SKM-1 treated with dmso at 0.1 percent for 144 hours (cell line): ENCODE results near the gene EYS.
"Not testable (repeated sequence)": the region's sequence is repeated elsewhere in the genome, so short reads cannot be mapped to it uniquely, and the experiment has no call there.

Experiments used
- DNase-seq: peaks from one replicate; lab custom pipeline; 2025; ENCODE audit not compliant: unreplicated experiment; lab: John Stamatoyannopoulos, UW

Gene EYS

DNA sequence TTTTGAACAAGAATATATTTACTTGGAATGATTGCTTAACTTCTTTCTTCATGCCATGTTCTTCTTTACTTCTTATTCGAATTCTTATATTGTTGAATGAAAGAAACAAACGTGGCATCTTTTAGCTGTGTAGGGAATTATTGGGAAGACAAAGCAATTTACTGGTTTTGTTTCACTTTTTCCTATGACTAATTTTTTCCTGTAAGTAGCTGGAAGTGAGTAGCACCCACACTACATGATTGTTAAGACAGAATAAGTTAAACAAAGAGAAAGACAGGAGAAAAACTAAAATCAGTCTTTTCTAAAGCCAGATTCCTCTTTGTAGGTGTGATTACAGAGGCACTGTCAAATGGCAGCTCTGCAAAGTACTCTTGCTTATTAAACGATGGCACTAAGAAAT, 593.4 kb downstream of the EYS start:
- no peak for DNase-seq

DNA sequence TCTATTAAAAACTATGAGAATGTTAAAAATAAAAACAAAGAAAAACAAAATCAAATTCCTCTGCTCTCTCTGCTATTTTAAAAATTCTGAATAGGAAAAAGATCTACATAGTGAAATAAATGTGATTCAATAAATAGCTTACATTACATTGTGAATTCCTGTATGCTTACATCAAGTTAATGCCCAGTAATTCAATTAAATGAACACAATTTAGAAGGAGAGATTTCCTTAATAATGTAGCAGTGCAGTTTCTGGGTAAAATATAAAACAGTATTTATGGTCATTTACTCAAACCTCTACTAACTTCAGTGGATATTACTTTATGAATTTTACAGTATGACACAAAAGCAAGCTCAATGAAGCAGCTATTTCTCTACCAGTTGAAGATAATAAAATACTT, 594.6 kb downstream of the EYS start:
- no peak for DNase-seq

DNA sequence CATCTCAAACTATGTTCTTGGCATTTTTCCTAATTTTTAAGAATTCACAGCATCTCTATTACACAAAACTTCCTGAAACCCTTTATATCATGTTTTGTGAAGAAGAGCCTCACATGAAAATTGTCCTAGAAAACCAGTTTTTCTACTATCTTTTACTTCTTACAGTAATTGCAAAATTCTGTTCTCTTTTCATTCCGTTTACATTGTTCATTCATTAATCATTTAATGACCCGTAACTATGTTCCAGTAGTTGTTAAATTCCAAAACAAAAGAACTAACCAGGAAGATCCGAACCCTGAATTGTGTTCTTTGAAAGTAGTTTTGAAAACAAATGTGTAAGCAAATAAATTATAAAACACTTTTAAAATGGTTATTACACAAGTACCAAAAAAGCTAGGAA, 597.0 kb downstream of the EYS start:
- DNase-seq, result no peak

DNA sequence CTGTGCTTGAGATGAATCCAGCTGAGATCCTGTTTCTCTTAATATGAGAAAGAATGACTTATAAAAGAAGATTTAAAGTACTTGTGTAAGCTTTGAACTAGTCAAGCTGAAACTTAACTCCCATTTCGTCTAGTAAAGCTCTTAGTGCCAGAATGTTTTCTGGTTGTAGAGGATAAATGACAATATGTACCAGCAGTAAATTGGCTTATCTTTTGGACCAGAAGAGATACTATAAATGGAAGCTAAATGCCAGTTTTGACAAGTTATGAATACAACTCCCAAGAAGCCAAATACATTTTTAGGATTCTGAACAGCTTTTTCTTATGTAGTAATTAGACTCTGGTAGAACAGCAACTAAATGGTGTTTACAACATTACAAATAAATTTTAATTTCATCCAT, 608.7 kb downstream of the EYS start:
- DNase-seq, result no peak

DNA sequence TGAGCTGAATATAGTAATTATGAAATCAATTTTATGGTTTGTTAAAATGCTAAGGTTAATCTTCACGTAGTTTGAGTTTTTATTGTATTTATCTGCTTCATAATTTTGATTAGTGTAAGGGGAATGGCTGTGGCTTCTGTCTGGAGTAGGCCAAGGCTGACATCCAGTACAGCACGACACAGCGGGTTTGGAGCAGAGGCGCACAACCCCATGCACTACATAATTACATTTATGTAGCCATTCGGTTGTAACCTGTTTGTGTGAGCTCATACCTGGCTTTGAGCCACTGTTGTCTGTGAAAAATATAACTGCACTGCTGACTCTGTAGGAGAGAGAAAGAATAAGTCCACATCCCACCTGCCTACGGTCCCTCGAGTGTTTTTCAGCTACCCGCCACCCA, 615.5 kb downstream of the EYS start:
- no peak for DNase-seq

DNA sequence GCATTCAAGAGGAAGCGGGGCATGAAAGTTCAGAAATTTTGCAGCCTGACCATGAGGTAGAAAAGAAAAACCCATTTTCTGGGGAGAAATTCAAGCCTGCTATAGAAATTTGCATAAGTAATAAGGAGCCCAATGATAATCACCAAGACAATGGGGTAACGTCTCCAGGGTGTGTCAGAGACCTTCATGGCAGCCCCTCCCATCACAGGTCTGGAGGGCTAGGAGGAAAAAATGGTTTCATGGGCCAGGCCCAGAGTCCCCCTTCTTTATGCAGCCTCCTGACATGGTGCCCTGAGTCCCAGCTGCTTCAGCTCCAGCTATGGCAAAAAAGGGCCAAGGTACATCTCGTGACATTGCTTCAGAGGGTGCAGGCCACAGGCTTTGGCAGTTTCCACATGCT, 618.5 kb downstream of the EYS start:
- DNase-seq, result no peak

DNA sequence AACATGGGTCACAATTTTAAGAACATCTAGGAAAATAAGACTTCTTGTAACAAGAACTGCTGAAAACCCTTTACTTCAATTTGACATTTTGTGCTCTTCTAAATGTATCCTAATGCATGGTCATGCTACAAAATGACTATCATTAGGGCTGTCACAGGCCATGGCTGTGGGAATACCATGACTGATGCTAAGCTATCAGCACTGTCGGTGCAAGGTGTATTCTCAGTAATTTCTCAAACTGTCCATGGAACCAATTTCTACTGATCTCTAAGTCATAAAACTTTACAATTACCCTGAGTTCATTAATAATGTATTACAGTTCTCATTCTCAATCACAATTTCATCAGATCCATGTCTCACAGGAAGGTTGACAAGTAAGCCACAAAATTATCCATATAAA, 625.3 kb downstream of the EYS start:
- no peak for DNase-seq

DNA sequence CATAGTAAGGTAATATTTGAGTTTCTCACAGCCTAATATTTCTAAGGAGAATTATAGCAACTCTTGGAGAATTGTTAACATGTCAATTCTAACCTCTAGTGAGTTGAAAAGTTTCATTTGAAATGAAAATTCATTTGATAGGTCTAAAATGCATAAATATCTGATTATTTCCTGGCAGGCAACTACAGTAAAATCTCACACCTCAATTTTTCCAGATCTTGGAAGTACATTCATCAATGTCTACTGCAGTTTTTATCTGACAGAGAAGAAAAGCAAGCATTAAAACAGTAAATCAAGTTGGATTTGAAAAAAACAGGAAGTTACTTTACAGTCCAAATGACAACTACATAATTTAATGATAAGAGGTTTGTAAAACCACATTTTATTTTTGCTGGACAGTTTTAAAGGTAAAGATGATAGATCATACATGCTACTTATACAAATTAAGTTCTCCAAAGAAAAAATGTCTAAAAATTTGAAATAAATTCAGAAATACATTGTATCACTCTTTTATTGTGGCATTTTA, 631.3 kb downstream of the EYS start:
- no peak for DNase-seq

DNA sequence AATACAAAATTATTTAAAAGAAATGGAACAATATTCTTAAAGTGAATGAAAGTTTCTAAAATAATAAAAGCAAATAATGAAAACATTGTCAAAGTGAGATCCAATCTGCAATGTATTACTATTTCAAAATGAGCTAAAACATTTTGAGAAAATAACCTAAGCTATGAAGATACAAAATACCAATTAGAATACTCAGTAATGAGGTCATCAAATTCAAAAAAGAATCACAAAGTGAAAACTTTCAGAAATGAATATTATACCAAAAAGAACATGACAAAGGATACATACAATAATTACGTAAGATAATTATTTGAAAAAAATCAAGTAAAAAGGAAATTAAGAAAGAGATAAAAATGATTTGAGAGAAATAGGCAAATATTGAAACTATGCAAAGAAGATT, 634.5 kb downstream of the EYS start:
- DNase-seq, result no peak

DNA sequence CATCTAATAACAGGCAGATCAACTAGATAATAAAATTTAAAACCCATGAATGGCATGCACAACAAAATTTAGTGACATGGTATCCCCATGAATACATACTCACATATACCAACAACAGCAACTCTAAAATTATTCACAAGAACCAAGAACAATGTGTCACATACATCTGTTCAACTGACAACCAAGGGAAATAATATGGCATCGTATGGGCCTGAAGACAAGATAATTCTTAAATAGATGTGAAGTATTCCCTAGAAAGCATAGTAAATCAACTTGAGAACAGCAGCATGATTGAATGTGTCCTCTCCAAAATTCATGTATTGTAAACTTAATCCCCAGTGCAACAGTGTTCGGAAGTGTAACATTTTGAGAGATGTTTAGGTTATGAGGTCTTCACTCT, 635.5 kb downstream of the EYS start:
- no peak for DNase-seq

DNA sequence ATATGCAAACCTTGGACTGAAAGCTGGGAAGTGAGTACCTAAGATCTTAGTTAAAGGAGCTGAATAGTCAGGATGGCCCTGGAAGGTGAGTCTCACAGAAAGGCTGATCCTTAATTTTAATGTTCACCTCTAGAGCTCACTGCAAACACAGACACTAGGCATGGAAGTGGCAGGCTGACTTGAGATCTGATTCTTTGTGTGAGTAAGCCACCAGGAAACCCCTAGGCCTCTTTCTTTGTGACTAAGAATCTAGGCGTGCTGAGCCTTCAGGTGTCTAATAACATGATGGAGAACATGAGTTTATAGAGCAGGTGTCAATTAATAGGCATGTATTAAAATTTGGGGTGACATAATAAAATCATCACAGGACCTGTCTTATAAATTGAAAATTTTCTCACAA, 642.2 kb downstream of the EYS start:
- DNase-seq, result no peak

DNA sequence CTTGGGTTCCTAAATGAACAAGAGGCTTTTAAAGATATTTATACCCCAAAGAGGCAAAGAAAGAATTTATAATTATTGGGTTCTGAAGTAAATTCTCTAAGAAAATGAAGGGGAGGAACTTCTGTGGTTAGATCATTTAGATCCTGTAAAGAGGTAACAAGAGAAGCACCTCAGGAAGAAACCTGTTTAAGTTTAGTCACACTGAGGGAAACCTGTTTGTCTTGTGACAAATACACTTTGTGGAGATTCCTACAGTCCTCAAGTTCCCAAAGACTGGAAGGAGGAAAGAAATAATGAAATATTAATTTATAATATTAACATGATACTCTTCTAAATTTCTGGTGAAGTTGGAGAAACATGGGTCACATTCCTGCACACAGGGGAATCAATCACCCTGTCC, 647.5 kb downstream of the EYS start:
- no peak for DNase-seq

DNA sequence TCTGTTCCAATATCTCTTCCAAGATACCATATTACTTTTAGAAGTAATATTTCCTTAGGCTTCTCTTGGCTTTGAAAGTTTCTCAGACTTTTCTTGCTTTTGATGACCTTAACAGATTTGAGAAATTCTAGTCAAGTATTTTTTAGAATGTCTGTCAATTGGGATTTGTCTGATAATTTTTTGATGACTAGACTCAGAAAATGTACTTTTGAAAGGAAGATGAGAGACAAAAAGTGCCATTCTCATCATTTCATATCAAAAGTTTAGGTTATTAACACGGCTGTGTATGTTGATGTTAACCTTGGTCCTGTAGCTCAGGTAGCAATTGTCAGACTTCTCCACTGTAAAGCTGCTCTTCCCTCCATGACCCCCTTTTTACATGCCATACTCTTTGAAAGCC, 651.5 kb downstream of the EYS start:
- no peak for DNase-seq

DNA sequence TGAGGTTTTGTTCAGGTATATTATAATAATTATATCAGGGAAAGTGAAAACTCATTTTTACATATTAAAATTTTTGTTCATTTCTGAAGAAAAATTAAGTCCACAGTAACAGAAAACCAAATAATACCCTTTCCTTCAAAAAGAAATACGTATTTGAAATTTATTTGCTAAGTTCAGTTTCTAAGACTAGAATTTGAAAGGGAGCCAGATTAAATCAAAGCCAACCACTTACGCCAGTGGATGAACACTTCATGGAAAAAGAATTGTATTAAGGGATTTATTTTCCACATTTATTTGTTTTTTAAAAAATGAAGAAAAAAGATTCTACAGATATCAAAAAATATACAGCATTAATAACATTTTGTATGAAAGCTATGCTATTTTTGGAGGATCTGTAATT, 654.4 kb downstream of the EYS start:
- DNase-seq, result no peak

DNA sequence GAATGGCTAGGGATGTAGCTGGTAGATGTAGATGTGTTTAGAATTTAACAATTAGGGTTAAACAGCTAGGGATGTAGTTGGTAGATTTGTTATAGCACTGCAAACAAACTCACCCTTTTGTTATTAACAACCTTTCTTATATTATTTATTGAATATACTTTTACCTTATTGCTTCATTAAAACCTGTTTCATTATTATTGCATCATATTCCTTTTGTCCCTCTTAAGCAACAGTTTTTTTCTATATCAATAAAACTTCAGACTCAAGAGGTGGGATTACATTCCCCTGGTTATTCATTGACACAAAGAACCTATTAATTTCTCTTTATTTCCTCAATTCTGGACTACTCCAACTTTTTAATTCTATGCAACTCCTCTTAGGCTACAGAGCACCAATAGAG, 661.2 kb downstream of the EYS start:
- DNase-seq, result no peak

DNA sequence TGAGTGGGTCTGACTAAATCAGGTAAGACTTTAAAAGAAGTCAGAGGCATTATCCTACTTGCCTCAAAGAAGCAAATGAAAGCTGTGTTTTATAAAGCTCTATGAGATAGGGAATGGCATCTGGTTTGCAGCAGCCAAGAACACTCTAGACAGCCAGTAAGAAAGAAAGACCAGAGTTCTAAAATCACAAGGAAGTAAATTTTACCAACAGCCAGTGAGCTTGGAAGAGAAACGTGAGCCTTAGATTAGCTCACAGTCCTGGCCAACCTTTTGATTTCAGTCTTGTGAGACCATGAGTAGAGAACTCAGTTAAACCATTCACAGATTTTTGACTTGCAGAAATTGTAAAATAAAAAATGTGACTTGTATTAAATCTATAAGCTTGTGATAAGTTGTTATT, 693.0 kb downstream of the EYS start:
- DNase-seq, result no peak

DNA sequence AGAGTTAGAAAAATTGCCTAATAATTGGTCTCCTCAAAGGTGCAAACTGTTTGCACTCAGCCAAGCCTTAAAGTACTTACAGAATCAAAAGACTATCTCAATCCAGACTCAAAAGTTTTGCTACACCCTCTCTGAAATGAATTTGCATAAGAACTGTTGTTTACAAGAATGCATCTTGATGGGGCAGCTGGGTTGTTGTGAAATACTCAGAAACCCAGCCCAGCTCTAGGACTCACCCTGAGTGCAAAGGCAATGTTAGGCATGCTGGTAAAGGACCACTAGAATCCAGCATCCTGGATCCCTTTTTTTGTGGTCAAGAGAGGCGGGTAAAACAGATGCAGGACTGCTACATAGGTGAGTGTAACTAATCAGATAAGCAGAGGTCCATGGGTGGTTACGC, 700.2 kb downstream of the EYS start:
- DNase-seq, result no peak

DNA sequence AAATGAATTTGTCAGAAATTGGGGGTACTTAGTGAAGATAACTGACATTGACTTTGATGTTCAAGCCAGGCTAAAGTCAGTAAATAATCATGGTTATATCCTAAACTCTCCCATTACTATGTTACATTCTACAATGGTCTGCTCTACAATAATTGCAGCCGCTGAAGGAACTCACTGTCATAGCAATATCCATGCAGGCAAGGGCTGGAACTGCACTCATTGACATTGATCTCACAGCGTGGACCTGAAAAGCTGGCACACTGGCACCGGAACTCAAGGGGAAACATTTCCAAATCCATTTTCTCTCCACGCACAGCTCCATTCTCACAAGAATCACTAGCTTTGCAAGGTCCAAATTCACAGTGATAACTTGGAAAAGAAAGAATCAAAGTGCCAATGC, 702.7 kb downstream of the EYS start:
- no peak for DNase-seq

DNA sequence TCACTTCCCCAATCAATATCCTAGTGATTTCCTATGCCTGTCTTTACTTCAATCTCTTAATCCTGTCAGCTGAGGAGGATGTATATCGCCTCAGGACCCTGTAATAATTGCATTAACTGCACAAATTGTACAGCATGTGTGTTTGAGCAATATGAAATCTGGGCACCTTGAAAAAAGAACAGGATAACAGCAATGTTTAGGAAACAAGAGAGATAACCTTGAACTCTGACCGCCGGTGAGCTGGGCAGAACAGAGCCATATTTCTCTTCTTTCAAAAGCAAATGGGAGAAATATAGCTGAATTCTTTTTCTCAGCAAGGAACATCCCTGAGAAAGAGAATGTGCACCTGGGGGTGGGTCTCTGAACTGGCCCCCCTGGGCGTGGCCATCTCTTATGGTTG, 704.1 kb downstream of the EYS start:
- DNase-seq, result not testable (repeated sequence)

DNA sequence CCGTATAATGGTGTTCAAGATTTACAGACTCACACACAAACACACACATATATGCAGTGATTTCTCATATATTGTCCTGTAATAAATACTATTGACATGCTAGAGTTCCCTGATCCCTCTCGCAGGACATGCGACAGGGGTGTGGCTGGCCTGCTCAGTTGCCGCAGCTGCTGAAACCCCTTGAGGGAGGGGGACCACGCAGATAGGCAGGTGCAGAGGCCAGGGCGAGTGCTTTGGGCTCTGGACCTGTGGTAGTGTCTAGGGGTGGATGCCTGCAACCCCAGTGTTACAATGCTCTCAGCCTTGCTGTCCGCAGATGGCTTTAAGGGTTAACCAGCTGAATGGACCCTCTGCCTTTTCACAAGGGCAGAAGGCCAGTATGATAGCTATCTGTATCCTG, 706.2 kb downstream of the EYS start:
- DNase-seq, result no peak

DNA sequence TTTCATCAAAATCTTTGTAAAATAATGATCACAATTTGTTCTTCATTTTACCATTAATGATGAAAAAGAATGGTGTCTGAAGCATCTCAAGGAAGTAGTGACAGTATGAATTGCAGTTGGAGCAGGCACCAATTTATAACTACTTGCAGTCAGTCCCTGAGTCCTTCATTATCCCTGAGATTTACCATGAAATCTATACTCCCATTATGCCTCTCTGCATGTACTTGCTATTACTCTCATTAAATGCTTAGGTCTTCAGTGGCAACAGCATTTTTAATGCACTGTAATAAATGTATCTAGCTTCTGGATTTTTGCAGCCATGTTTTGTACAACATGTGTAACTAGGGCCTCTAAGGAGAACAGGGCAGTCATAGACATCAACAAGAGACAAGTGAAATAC, 708.8 kb downstream of the EYS start:
- DNase-seq, result no peak

DNA sequence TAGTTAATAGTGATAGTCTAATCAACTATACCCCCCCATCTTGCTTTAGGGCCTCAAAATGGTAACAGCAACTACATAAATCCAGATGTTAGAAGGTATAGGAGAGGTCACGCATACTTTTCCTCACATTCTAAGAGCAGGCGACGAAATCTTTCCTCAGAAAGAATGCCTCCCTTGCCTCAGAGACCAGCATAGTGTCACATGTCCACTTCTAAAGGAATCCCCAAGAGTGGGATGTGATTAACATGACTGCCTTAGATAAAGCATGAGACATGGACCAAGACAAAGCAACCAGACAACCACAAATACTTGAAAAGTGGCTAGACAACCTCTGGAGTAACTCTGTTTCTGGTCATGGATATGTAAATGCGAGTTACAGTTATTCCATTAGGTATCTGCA, 710.7 kb downstream of the EYS start:
- no peak for DNase-seq

DNA sequence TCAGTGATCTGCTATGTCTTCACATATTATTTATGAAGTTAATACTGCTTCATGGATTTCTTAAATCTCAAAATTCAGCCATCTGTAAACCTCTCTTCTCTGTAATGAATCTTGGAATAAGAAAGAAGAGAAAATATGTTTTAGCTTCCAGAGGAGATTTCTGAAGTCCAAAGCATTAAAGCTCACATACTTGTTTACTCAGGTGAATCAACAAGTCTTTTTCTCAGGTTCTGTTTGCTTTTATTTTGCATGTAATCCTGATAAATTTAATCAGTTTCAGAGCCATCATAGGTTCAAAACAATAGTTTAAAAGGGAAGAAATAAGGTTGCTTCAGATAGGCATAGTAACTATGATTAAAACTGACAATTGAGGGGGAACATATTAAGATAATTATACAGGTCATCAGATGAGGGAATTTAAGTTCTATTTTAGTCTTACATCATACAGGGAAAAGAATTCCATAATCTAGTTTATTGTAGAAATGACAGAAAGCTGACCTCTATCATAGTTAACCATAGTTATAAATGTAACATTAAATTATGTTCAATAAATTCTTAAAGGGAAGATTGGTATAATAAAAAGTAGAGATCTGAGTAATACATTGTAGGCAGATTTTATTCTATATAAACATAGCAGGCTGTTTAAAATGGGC, 716.2 kb downstream of the EYS start:
- no peak for DNase-seq

DNA sequence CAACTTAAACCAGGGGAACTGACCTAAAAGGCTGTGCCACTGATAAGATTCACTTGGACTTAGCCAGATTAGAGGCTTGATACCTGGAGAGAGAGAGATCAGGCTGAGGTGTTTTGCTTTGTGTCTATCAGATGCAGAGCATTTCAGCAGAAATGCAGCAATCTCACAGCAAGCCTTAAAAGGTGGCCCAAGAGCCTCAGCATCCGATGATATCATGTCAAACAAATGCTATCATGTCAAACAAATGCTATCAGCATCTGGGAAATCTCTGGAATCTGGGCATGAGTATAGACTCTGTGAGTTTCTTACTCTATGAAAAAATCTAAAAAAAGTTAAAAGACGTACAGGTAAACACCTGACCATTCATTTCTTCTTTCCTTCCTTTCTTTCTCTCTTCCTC, 718.9 kb downstream of the EYS start:
- DNase-seq, result no peak
